GM12878 (cell line): ENCODE measurements around the gene STK11. TPM values are rescaled to one million over a fixed set of nuclear protein-coding genes. Genes with fewer than 3 reads are reported as not detected.
A peak's percentile ranks its signal among the peaks of the same experiment; 100 is the strongest.

ENCODE experiments used
- BHLHE40 ChIP-seq, 2 experiments: fragments of 450-650 bp in 1 of 2; IDR thresholded peaks; 2 replicates each; pipeline ENCODE4 v1.6.1; 2011 to 2017; ENCODE audit warnings: low read depth in 2 of 2, borderline replicate concordance in 1 of 2, improper control_type of control experiment in 1 of 2, low read length in 1 of 2, mild to moderate bottlenecking in 1 of 2
- CHD1 ChIP-seq: IDR thresholded peaks from 2 replicates; pipeline ENCODE4 v1.6.1; 2012; ENCODE audit warnings: low read depth, low read length, improper control_type of control experiment
- CHD2 ChIP-seq: IDR thresholded peaks from 2 replicates; pipeline ENCODE4 v1.6.1; 2011; ENCODE audit warnings: low read depth, low read length, improper control_type of control experiment, borderline replicate concordance
- CHD4 ChIP-seq: fragments of 200-600 bp; sonication (generic); IDR thresholded peaks from 2 replicates; pipeline ENCODE4 v1.6.1; 2016; ENCODE audit warnings: mild to moderate bottlenecking
- CREB1 ChIP-seq: IDR thresholded peaks from 2 replicates; pipeline ENCODE4 v1.6.1; 2012; ENCODE audit warnings: low read depth, mild to moderate bottlenecking, inconsistent platforms
- HDAC6 ChIP-seq: fragments of 200-600 bp; sonication (generic); IDR thresholded peaks from one replicate; pipeline ENCODE4 v1.8.0; 2017; ENCODE audit warnings: antibody characterized with exemption; ENCODE audit not compliant: unreplicated experiment
- HDGF ChIP-seq: fragments of 450-650 bp; IDR thresholded peaks from 2 replicates; pipeline ENCODE4 v1.6.1; 2016; ENCODE audit warnings: antibody characterized with exemption
- JUNB ChIP-seq: IDR thresholded peaks from 2 replicates; pipeline ENCODE4 v1.6.1; 2016; ENCODE audit warnings: antibody characterized with exemption, mild to moderate bottlenecking
- KAT2A ChIP-seq: conservative IDR thresholded peaks from 2 replicates; pipeline ENCODE4 v1.6.1; 2011; ENCODE audit warnings: low read depth, low read length; ENCODE audit not compliant: control insufficient read depth
- NFYB ChIP-seq: IDR thresholded peaks from 2 replicates; pipeline ENCODE4 v1.6.1; 2011; ENCODE audit warnings: low read depth, mild to moderate bottlenecking, low read length, improper control_type of control experiment, moderate library complexity; ENCODE audit not compliant: insufficient read depth
- NRF1 ChIP-seq: conservative IDR thresholded peaks from 2 replicates; pipeline ENCODE4 v1.6.1; 2011; ENCODE audit warnings: mild to moderate bottlenecking, low read depth, low read length, improper control_type of control experiment
- POLR2AphosphoS5 ChIP-seq: IDR thresholded peaks from 2 replicates; pipeline ENCODE4 v1.6.1; 2011; ENCODE audit warnings: mild to moderate bottlenecking, low read length, inconsistent platforms
- POU2F2 ChIP-seq: IDR thresholded peaks from 3 replicates; pipeline ENCODE4 v1.6.1; 2011; ENCODE audit warnings: low read depth, mild to moderate bottlenecking, low read length, borderline replicate concordance
- RCOR1 ChIP-seq: conservative IDR thresholded peaks from 2 replicates; pipeline ENCODE4 v1.6.1; 2012; ENCODE audit warnings: low read depth, low read length, improper control_type of control experiment
- SIN3A ChIP-seq: IDR thresholded peaks from 2 replicates; pipeline ENCODE4 v1.6.1; 2012; ENCODE audit warnings: low read depth, low read length, improper control_type of control experiment
- SIX5 ChIP-seq: IDR thresholded peaks from 2 replicates; pipeline ENCODE4 v1.6.1; 2011; ENCODE audit warnings: mild to moderate bottlenecking, low read depth, low read length, moderate library complexity; ENCODE audit not compliant: severe bottlenecking
- SMAD1 ChIP-seq: fragments of 450-650 bp; IDR thresholded peaks from 2 replicates; pipeline ENCODE4 v1.6.1; 2018; ENCODE audit warnings: mild to moderate bottlenecking, low read depth; ENCODE audit not compliant: partially characterized antibody
- SMC3 ChIP-seq: IDR thresholded peaks from 2 replicates; pipeline ENCODE4 v1.6.1; 2011; ENCODE audit warnings: low read length, improper control_type of control experiment, borderline replicate concordance
- SRF ChIP-seq, 2 experiments: IDR thresholded peaks; 2 replicates each; pipeline ENCODE4 v1.6.1; 2011; ENCODE audit warnings: low read depth in 2 of 2, low read length in 2 of 2, mild to moderate bottlenecking in 1 of 2, moderate library complexity in 1 of 2
- TAF1 ChIP-seq: IDR thresholded peaks from 2 replicates; pipeline ENCODE4 v1.6.1; 2011; ENCODE audit warnings: mild to moderate bottlenecking, low read depth, low read length, borderline replicate concordance
- TCF12 ChIP-seq: IDR thresholded peaks from 2 replicates; pipeline ENCODE4 v1.6.1; 2011; ENCODE audit warnings: low read depth, mild to moderate bottlenecking, low read length
- polyA plus RNA-seq, 11 experiments: library from polyadenylated mRNA; depleted of rRNA in 4 of 11; unstranded in 6 of 11; stranded (reverse) in 5 of 11; fragments of >200 nt; fragmentation: Nextera tagmentation in 4 of 11; fragmentation: Illumina TruSeq in 1 of 11; extraction: Ambion mirVana in 4 of 11; extraction: Trizol in 1 of 11; gene quantifications; 1 replicate in 1 of 11; 2 replicates in 10 of 11; pipeline versions ENCODE4 v1.2.1 to v1.2.3, GENCODE V29; 2011 to 2016; ENCODE audit warnings: inconsistent platforms in 2 of 11, missing spikeins in 2 of 11, low read depth in 1 of 11
- total RNA-seq, 4 experiments: library from RNA; depleted of rRNA in 3 of 4; stranded (reverse); fragments of >200 nt in 3 of 4; fragmentation: Illumina TruSeq in 1 of 4; extraction: Trizol in 1 of 4; gene quantifications; 2 replicates each; pipeline versions ENCODE4 v1.2.1 to v1.2.3, GENCODE V29; 2013 to 2021
- TF ChIP-seq, protein P1 (sequence below): IDR thresholded peaks from 2 replicates; pipeline ENCODE4 v1.6.1; 2012; ENCODE audit warnings: low read depth, low read length, improper control_type of control experiment
- TF ChIP-seq, protein P2 (sequence below): fragments of 450-650 bp; IDR thresholded peaks from 2 replicates; pipeline ENCODE4 v1.6.1; 2016; ENCODE audit warnings: mild to moderate bottlenecking
- TF ChIP-seq, protein P3 (sequence below): fragments of 450-650 bp; formaldehyde crosslinking; IDR thresholded peaks from 2 replicates; pipeline ENCODE4 v1.5.0; 2022; ENCODE audit warnings: mild to moderate bottlenecking, missing genetic modification characterization
- TF ChIP-seq, protein P4 (sequence below): IDR thresholded peaks from 2 replicates; pipeline ENCODE4 v1.6.1; 2011; ENCODE audit warnings: borderline replicate concordance, low read depth, mild to moderate bottlenecking, moderate library complexity, low read length; ENCODE audit not compliant: insufficient read depth, poor library complexity, severe bottlenecking

Gene STK11
- total and polyA plus RNA-seq, 10 of the 15 experiments (the other 5 are each of a cell fraction or from before 2014, with no cell fraction given), result 0.33 to 71.0 (median 23.8) TPM

DNA sequence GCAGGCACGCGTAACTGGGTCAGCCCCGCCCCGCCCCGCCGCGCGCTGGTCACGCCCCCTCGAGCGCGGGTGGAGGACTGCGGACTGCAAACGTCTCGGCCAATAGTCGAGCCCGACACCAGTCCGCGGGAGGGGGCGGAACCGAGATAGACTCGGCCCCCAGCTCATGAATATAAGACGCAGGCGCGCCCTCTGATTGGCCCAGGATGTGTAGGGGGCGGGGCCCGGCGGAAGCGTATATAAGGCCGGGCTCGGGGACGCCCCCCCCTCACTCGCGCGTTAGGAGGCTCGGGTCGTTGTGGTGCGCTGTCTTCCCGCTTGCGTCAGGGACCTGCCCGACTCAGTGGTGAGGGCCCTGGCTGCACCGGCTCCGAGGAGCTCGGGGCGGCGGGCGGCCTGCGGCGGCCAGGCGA, 63.5 kb downstream of the STK11 start, which contains the start of gene CIRBP (continued):
- TF ChIP-seq SMC3, result no peak
- TF ChIP-seq SRF (IDR thresholded peaks at IDR 0.05; ENCODE audit: low read depth in 2 of 2, low read length in 2 of 2), result peak; percentile 48 to 62; a peak in 1 of 4 replicates
- TF ChIP-seq HDAC6, result peak; percentile 98
- TF ChIP-seq POU2F2, result peak; percentile 97
- TF ChIP-seq SIX5, result no peak
- peak; percentile 91; the same call in 1 of the 2 replicates for TF ChIP-seq CHD1
- peak; percentile 71; the same call in 1 of the 2 replicates for TF ChIP-seq NFYB
- TF ChIP-seq TAF1, result peak; percentile 95
- TF ChIP-seq NRF1, result 0 out of 2 replicates have a peak, but pooled peaks have one; percentile 3
- peak; percentile 53; the same call in 1 of the 2 replicates for TF ChIP-seq CHD2
- no peak for TF ChIP-seq JUNB
- peak in 1 of 2 experiments; percentile 99; a peak in 2 of 4 replicates for TF ChIP-seq BHLHE40 (IDR thresholded peaks at IDR 0.05; ENCODE audit: borderline replicate concordance in 1 of 2, low read depth in 2 of 2, low read length in 1 of 2)
- TF ChIP-seq KAT2A, result no peak
- TF ChIP-seq, protein P1, sequence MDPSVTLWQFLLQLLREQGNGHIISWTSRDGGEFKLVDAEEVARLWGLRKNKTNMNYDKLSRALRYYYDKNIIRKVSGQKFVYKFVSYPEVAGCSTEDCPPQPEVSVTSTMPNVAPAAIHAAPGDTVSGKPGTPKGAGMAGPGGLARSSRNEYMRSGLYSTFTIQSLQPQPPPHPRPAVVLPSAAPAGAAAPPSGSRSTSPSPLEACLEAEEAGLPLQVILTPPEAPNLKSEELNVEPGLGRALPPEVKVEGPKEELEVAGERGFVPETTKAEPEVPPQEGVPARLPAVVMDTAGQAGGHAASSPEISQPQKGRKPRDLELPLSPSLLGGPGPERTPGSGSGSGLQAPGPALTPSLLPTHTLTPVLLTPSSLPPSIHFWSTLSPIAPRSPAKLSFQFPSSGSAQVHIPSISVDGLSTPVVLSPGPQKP, result peak; percentile 13; the same call in 1 of the 2 replicates
- TF ChIP-seq POLR2AphosphoS5, result peak; percentile 98
- TF ChIP-seq RCOR1, result no peak
- TF ChIP-seq SIN3A, result peak; percentile 25
- no peak for TF ChIP-seq CHD4
- TF ChIP-seq, protein P2, sequence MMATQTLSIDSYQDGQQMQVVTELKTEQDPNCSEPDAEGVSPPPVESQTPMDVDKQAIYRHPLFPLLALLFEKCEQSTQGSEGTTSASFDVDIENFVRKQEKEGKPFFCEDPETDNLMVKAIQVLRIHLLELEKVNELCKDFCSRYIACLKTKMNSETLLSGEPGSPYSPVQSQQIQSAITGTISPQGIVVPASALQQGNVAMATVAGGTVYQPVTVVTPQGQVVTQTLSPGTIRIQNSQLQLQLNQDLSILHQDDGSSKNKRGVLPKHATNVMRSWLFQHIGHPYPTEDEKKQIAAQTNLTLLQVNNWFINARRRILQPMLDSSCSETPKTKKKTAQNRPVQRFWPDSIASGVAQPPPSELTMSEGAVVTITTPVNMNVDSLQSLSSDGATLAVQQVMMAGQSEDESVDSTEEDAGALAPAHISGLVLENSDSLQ, result peak; percentile 33; the same call in 1 of the 2 replicates
- TF ChIP-seq TCF12, result peak; percentile 55; the same call in 1 of the 2 replicates
- no peak for TF ChIP-seq CREB1
- TF ChIP-seq, protein P3, sequence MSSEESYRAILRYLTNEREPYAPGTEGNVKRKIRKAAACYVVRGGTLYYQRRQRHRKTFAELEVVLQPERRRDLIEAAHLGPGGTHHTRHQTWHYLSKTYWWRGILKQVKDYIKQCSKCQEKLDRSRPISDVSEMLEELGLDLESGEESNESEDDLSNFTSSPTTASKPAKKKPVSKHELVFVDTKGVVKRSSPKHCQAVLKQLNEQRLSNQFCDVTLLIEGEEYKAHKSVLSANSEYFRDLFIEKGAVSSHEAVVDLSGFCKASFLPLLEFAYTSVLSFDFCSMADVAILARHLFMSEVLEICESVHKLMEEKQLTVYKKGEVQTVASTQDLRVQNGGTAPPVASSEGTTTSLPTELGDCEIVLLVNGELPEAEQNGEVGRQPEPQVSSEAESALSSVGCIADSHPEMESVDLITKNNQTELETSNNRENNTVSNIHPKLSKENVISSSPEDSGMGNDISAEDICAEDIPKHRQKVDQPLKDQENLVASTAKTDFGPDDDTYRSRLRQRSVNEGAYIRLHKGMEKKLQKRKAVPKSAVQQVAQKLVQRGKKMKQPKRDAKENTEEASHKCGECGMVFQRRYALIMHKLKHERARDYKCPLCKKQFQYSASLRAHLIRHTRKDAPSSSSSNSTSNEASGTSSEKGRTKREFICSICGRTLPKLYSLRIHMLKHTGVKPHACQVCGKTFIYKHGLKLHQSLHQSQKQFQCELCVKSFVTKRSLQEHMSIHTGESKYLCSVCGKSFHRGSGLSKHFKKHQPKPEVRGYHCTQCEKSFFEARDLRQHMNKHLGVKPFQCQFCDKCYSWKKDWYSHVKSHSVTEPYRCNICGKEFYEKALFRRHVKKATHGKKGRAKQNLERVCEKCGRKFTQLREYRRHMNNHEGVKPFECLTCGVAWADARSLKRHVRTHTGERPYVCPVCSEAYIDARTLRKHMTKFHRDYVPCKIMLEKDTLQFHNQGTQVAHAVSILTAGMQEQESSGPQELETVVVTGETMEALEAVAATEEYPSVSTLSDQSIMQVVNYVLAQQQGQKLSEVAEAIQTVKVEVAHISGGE (CRISPR knock-in tag), result no peak
- TF ChIP-seq, protein P4, sequence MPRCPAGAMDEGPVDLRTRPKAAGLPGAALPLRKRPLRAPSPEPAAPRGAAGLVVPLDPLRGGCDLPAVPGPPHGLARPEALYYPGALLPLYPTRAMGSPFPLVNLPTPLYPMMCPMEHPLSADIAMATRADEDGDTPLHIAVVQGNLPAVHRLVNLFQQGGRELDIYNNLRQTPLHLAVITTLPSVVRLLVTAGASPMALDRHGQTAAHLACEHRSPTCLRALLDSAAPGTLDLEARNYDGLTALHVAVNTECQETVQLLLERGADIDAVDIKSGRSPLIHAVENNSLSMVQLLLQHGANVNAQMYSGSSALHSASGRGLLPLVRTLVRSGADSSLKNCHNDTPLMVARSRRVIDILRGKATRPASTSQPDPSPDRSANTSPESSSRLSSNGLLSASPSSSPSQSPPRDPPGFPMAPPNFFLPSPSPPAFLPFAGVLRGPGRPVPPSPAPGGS, result peak; percentile 37
- peak; percentile 94 for TF ChIP-seq HDGF
- peak; percentile 82 for TF ChIP-seq SMAD1
